Tibial artery (tissue), 4 donors: ENCODE measurements around the gene GNG7.

ENCODE experiments used
- DNase-seq, 2 donors: peaks; one replicate each; pipeline ENCODE4 v3.0.0-alpha.2; 2019
- H3K27ac ChIP-seq, 2 donors: fragments of 200-600 bp; sonication (generic) in 1 of 2; 1 replicate in 1 of 2; 2 replicates in 1 of 2; pipeline ENCODE4 v1.5.1; 2018 to 2019; ENCODE audit warnings: mild to moderate bottlenecking in 1 of 2
- H3K27me3 ChIP-seq, 2 donors: fragments of 200-600 bp; sonication (generic) in 1 of 2; one replicate each; pipeline versions ENCODE4 v1.5.1 to v1.6.0; 2016 to 2019
- H3K36me3 ChIP-seq, 3 donors: fragments of 200-600 bp; sonication (generic) in 2 of 3; one replicate each; pipeline ENCODE4 v1.5.1; 2016 to 2019; ENCODE audit warnings: mild to moderate bottlenecking in 2 of 3
- H3K4me1 ChIP-seq, 4 donors: fragments of 200-600 bp; sonication (generic) in 2 of 4; 1 replicate in 3 of 4; 2 replicates in 1 of 4; pipeline ENCODE4 v1.5.1; 2016 to 2019
- H3K4me3 ChIP-seq, 2 donors: fragments of 200-600 bp; sonication (generic) in 1 of 2; 1 replicate in 1 of 2; 2 replicates in 1 of 2; pipeline ENCODE4 v1.5.1; 2018 to 2019; ENCODE audit warnings: mild to moderate bottlenecking in 2 of 2
- H3K9me3 ChIP-seq, 3 donors: fragments of 200-600 bp; sonication (generic) in 1 of 3; one replicate each; pipeline ENCODE4 v1.5.1; 2016 to 2019
- CTCF ChIP-seq, 2 experiments: fragments of 200-600 bp in 1 of 2; fragments of 450-650 bp in 1 of 2; IDR thresholded peaks; one replicate each; pipeline ENCODE4 v1.5.1; 2017 to 2019; ENCODE audit warnings: antibody characterized with exemption in 2 of 2, mild to moderate bottlenecking in 1 of 2, moderate library complexity in 1 of 2
- intact Hi-C: fragments of 100-400 bp; cut with DNase I; formaldehyde crosslinking; loops from one replicate; pipeline ENCODE4 v1.15.0; 2023; ENCODE audit warnings: low total_unique reads

GNG7 gene

GRCh38 chr19:2729943-2730818 lies 27.7 kb upstream of the GNG7 start:
- Histone ChIP-seq H3K27ac (no peak overlapping the region), H3K4me3 (no peak overlapping the region), H3K4me1 (no peaks in the 10 kb centered on the region), H3K36me3 (peaks cover 0 to 38% (median 13%) of the 10 kb centered on the region in 3 donors), H3K9me3 (no peaks in the 10 kb centered on the region), H3K27me3 (peaks cover 0 to 42% of the 10 kb centered on the region in 2 donors)
- intact Hi-C loops, result no loop called here
- no peak for TF ChIP-seq CTCF (IDR thresholded peaks at IDR 0.05)
- no peak for DNase-seq

GRCh38 chr19:2728783-2729387 lies 26.4 kb upstream of the GNG7 start:
- intact Hi-C loops, result no loop called here

GRCh38 chr19:2727640-2727944 lies 25.1 kb upstream of the GNG7 start:
- Histone ChIP-seq H3K9me3 (no peaks in the 10 kb centered on the region), H3K4me3 (no peak overlapping the region), H3K36me3 (peaks cover 0 to 12% (median 6%) of the 10 kb centered on the region in 3 donors), H3K4me1 (peaks cover 7 to 13% (median 13%) of the 10 kb centered on the region in 4 donors), H3K27me3 (peaks cover 0 to 42% of the 10 kb centered on the region in 2 donors), H3K27ac (no peak overlapping the region)
- DNase-seq, result no peak
- no peak for TF ChIP-seq CTCF (IDR thresholded peaks at IDR 0.05)
- intact Hi-C loops, result no loop called here

More at GRCh38 chr19:2728783-2729387, 26.4 kb upstream of the GNG7 start:
- TF ChIP-seq CTCF (IDR thresholded peaks at IDR 0.05), result no peak
- peaks cover 0 to 42% of the 10 kb centered on the region in 2 donors for H3K27me3 ChIP-seq
- no peak overlapping the region for H3K27ac ChIP-seq
- no peak for DNase-seq
- peaks cover 0 to under 1% (median 0%) of the 10 kb centered on the region in 4 donors for H3K4me1 ChIP-seq
- H3K9me3 ChIP-seq, result no peaks in the 10 kb centered on the region
- peaks cover 0 to 25% (median 12%) of the 10 kb centered on the region in 3 donors for H3K36me3 ChIP-seq
- H3K4me3 ChIP-seq, result no peak overlapping the region

DNA sequence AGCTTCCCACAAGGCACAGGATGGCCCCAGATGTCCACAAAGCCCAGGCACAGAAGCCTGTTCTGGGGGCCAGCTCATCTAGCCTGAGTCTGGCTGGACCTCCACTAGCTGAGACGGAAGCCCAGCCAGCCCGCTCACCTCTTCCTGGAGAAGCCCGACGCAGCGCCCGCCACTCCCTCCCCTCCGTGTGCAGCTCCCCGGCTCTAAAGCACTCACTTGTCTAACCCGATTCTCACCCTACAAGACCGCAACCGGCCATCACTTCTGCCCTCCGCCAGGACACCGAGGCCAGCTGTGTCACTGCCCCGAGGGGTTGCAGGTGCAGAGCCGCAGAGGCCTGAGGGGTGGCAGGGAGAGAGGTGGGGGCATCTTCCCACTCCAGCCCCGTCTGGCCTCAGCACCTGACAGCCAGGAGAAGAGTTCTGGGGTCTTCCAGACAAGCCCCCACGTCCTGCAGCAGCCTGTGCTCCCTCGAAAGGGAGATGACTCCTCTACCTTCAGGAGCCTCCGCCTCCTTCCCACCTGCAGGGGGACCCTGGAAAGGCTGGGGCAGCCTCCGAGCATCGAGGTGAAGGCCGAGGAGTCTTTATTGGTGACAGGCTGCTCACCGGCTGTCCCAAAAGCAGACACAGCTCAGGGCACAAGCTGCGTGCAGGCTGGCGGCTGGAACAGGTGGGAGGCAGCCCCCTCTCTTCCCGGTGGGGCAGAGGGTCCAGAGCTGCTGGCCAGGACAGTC lies 24.6 kb upstream of the GNG7 start:
- Histone ChIP-seq H3K4me1 (peaks cover 7 to 17% (median 15%) of the 10 kb centered on the region in 4 donors), H3K27ac (no peak overlapping the region), H3K36me3 (peaks cover 0 to 7% (median 1%) of the 10 kb centered on the region in 3 donors), H3K4me3 (no peak overlapping the region), H3K9me3 (no peaks in the 10 kb centered on the region), H3K27me3 (peaks cover 0 to 46% of the 10 kb centered on the region in 2 donors)
- intact Hi-C loops, result no loop called here
- no peak for DNase-seq
- TF ChIP-seq CTCF (IDR thresholded peaks at IDR 0.05), result no peak

DNA sequence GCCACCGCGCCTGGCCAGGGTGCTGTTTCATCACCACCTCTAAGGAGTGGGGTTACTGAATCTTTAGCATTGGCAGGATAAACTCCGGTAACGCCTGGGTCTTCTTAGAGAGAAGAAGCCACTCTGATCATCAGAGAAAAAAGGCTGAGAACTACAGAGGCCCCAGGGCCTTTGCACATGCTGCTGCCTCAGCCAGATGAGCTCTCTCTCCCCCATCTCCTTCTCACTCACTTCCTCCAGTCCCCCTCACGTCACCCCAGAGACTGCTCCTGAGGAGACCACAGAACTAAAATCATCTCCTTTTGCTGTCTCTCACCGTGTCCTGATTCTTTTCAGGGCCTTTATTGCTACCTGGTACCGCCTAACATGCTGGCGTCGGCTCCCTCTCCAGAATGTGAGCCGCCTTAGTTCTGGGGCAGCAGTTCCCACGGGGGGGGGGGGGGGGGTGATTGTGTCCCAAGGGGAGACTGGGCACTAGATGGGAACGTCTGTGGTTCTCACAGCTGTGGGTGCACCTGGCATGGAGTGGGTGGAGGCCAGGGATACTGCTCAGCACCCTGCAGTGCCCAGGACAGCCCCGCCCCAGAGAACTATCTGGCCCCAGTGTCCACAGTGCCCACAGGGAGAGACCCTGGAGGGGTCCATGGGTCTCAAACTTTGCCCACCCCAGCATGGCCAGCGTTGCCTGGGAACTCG lies 23.8 kb upstream of the GNG7 start:
- no peak for DNase-seq
- Histone ChIP-seq H3K4me1 (peaks cover 7 to 22% (median 19%) of the 10 kb centered on the region in 4 donors), H3K27ac (no peak overlapping the region), H3K36me3 (no peaks in the 10 kb centered on the region), H3K9me3 (no peaks in the 10 kb centered on the region), H3K4me3 (no peak overlapping the region), H3K27me3 (peaks cover 0 to 54% of the 10 kb centered on the region in 2 donors)
- no peak for TF ChIP-seq CTCF (IDR thresholded peaks at IDR 0.05)
- intact Hi-C loops, result no loop called here
